ENCODE data around the gene DOCK3.

- TF ChIP-seq CTCF (IDR thresholded peaks at IDR 0.05; ENCODE audit: insufficient read depth, low read length) (no peak), POLR2AphosphoS5 (IDR thresholded peaks at IDR 0.05; ENCODE audit: low read depth) (no peak), GABPA (IDR thresholded peaks at IDR 0.05; ENCODE audit: low read depth) (no peak)
These were observed 111.9 kb downstream of the DOCK3 start for GRCh38 chr3:50786631-50787030.

All from HL-60 (cell line).